Epithelial cell of proximal tubule (primary cell): ENCODE results near the gene CARD19. TPM values are rescaled to one million over a fixed set of nuclear protein-coding genes. Genes with fewer than 3 reads are reported as not detected.
"Not testable (repeated sequence)": the region's sequence is repeated elsewhere in the genome, so short reads cannot be mapped to it uniquely, and the experiment has no call there.

Experiments used
- DNase-seq: peaks from one replicate; pipeline ENCODE4 v3.0.0-alpha.2; 2011; ENCODE audit warnings: low read depth
- H3K4me3 ChIP-seq: 2 replicates; pipeline ENCODE4 v1.5.1; 2011; ENCODE audit warnings: low read depth, mild to moderate bottlenecking, low read length
- CTCF ChIP-seq: conservative IDR thresholded peaks from 2 replicates; pipeline ENCODE4 v1.5.1; 2012; ENCODE audit warnings: low read depth, mild to moderate bottlenecking, low read length
- total RNA-seq: library from RNA; depleted of rRNA; stranded (reverse); fragments of >200 nt; gene quantifications from 2 replicates; pipeline ENCODE4 v1.2.3, GENCODE V29; 2015

CARD19 gene
- total RNA-seq, 1 donor from 2014 or later = 64.6 TPM

- TF ChIP-seq CTCF = no peak
- no peak for DNase-seq
- H3K4me3 ChIP-seq = peak overlapping the region; percentile 86
Measured at GRCh38 chr9:93097511-93098201, 1.6 kb downstream of the CARD19 start.

GRCh38 chr9:93098236-93098946 lies 2.4 kb downstream of the CARD19 start:
- TF ChIP-seq CTCF = no peak
- peak overlapping the region; percentile 86 for H3K4me3 ChIP-seq
- DNase-seq = peak; percentile 71

GRCh38 chr9:93099551-93100275 lies 3.7 kb downstream of the CARD19 start:
- no peak for TF ChIP-seq CTCF
- no peak overlapping the region for H3K4me3 ChIP-seq
- no peak for DNase-seq

GRCh38 chr9:93100276-93100636 lies 4.2 kb downstream of the CARD19 start:
- no peak for DNase-seq
- TF ChIP-seq CTCF = no peak
- no peak overlapping the region for H3K4me3 ChIP-seq

- not testable (repeated sequence) for H3K4me3 ChIP-seq, DNase-seq
Measured at GRCh38 chr9:93101086-93101485, 5.1 kb downstream of the CARD19 start.

GRCh38 chr9:93105620-93106019 lies 9.6 kb downstream of the CARD19 start:
- no peak for TF ChIP-seq CTCF
- DNase-seq = no peak
- H3K4me3 ChIP-seq = no peak overlapping the region

- TF ChIP-seq CTCF = no peak
- DNase-seq = no peak
- no peak overlapping the region for H3K4me3 ChIP-seq
Measured at GRCh38 chr9:93107151-93107824, 11.3 kb downstream of the CARD19 start.
